ENCODE measurements around the gene IL1RL2.

GRCh38 chr2:102185347-102185746, 1.5 kb upstream of the IL1RL2 start:
- TF ChIP-seq, protein P1, sequence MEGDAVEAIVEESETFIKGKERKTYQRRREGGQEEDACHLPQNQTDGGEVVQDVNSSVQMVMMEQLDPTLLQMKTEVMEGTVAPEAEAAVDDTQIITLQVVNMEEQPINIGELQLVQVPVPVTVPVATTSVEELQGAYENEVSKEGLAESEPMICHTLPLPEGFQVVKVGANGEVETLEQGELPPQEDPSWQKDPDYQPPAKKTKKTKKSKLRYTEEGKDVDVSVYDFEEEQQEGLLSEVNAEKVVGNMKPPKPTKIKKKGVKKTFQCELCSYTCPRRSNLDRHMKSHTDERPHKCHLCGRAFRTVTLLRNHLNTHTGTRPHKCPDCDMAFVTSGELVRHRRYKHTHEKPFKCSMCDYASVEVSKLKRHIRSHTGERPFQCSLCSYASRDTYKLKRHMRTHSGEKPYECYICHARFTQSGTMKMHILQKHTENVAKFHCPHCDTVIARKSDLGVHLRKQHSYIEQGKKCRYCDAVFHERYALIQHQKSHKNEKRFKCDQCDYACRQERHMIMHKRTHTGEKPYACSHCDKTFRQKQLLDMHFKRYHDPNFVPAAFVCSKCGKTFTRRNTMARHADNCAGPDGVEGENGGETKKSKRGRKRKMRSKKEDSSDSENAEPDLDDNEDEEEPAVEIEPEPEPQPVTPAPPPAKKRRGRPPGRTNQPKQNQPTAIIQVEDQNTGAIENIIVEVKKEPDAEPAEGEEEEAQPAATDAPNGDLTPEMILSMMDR (IDR thresholded peaks at IDR 0.05; ENCODE audit: control extremely low read depth in 1 of 3, insufficient read depth in 1 of 3, low read depth in 1 of 3, low read length in 3 of 3) = peak in 2 of 3 experiments; percentile 42 to 60; a peak in 3 of 4 replicates
- no peak for TF ChIP-seq TAF1 (IDR thresholded peaks at IDR 0.05; ENCODE audit: low read depth, low read length)
- no peak for TF ChIP-seq CREB1 (IDR thresholded peaks at IDR 0.05)
- no peak for TF ChIP-seq JUND (IDR thresholded peaks at IDR 0.05; ENCODE audit: low read length)
- TF ChIP-seq GABPA (IDR thresholded peaks at IDR 0.05; ENCODE audit: borderline replicate concordance, insufficient read depth, low read length) = no peak
- no peak for TF ChIP-seq POLR2AphosphoS5 (IDR thresholded peaks at IDR 0.05; ENCODE audit: low read depth, low read length)
- no peak for TF ChIP-seq E2F6 (IDR thresholded peaks at IDR 0.05)
- TF ChIP-seq CHD2 (IDR thresholded peaks at IDR 0.05; ENCODE audit: low read length) = no peak
